ENCODE data around the gene WNT11. TPM values are rescaled to one million over a fixed set of nuclear protein-coding genes. Genes with fewer than 3 reads are reported as not detected.

The WNT11 gene
- total RNA-seq, 1 experiment from 2014 or later = not detected

GRCh38 chr11:76243957-76244285 is 37.6 kb upstream of the WNT11 start:
- POLR2A ChIA-PET = no interaction called here
- Mint-ChIP-seq H3K9me3 (ENCODE audit: unreplicated experiment) (no peaks in the 10 kb centered on the region), H3K27me3 (ENCODE audit: insufficient read depth, unreplicated experiment) (peaks cover 12% of the 10 kb centered on the region), H3K36me3 (ENCODE audit: insufficient read depth, unreplicated experiment) (no peaks in the 10 kb centered on the region), H3K27ac (ENCODE audit: low read depth, unreplicated experiment) (no peak overlapping the region), H3K4me1 (ENCODE audit: insufficient read depth, unreplicated experiment) (no peaks in the 10 kb centered on the region), H3K4me3 (ENCODE audit: unreplicated experiment) (no peak overlapping the region)
- intact Hi-C loops (cut with micrococcal nuclease) = no loop called here
- TF ChIP-seq CTCF (IDR thresholded peaks at IDR 0.05; ENCODE audit: unreplicated experiment) = no peak
- CTCF ChIA-PET = interaction anchor here (1.0 to 1.8 kb wide), 2 partner anchors 9 to 74 kb away, joined by 3 to 8 read pairs; no protein-coding TSS in a partner anchor
- no TSS peak for BruUV-seq (replicated peaks)
- DNase-seq (ENCODE audit: unreplicated experiment) = no peak

DNA sequence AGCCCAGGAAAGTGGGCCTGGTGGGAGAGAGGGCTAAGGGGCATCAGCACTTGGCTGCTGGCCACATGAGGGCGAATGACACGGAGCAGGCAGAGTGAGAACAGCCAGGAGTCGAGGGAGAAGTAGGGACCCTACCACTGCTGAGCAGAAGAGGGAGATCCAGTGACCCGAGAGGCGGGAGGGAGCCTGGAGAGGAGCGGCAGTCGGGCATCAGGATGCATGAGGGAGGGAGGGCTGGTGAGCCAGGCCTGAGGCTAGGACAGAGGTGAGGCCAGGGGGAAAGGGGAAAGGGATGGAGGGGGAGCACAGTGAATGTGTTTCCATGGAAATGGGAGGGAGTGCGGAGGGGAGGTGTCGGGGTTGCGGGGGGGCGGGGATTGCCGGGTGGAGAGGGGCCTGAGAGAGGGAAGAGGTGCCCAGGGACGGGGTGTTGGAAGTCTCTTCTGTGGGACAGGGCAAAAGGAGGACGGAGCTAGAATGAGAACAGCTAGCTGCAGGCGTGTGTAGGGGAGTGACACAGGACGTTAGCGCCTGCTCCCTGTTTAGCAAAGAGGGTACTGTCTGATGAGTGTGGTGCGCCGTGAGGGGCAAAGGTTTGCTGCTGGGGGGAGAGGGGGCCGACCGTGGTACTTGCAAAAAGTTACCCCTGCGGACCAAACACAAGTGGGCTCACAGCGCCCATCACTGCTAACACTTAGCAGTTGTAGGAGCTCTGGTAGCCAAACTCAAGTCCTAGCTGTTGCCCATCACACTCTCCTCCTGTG is 37.1 kb upstream of the WNT11 start:
- Mint-ChIP-seq H3K36me3 (ENCODE audit: insufficient read depth, unreplicated experiment) (no peaks in the 10 kb centered on the region), H3K9me3 (ENCODE audit: unreplicated experiment) (no peaks in the 10 kb centered on the region), H3K27me3 (ENCODE audit: insufficient read depth, unreplicated experiment) (peaks cover 12% of the 10 kb centered on the region), H3K4me1 (ENCODE audit: insufficient read depth, unreplicated experiment) (no peaks in the 10 kb centered on the region), H3K4me3 (ENCODE audit: unreplicated experiment) (no peak overlapping the region), H3K27ac (ENCODE audit: low read depth, unreplicated experiment) (no peak overlapping the region)
- no peak for TF ChIP-seq CTCF (IDR thresholded peaks at IDR 0.05; ENCODE audit: unreplicated experiment)
- ChIA-PET CTCF (interaction anchor here (0.9 to 1.8 kb wide), 2 partner anchors 35 to 75 kb away, joined by 3 to 8 read pairs; no protein-coding TSS in a partner anchor), POLR2A (no interaction called here)
- no peak for DNase-seq (ENCODE audit: unreplicated experiment)
- no TSS peak for BruUV-seq (replicated peaks)
- intact Hi-C loops (cut with micrococcal nuclease) = no loop called here

DNA sequence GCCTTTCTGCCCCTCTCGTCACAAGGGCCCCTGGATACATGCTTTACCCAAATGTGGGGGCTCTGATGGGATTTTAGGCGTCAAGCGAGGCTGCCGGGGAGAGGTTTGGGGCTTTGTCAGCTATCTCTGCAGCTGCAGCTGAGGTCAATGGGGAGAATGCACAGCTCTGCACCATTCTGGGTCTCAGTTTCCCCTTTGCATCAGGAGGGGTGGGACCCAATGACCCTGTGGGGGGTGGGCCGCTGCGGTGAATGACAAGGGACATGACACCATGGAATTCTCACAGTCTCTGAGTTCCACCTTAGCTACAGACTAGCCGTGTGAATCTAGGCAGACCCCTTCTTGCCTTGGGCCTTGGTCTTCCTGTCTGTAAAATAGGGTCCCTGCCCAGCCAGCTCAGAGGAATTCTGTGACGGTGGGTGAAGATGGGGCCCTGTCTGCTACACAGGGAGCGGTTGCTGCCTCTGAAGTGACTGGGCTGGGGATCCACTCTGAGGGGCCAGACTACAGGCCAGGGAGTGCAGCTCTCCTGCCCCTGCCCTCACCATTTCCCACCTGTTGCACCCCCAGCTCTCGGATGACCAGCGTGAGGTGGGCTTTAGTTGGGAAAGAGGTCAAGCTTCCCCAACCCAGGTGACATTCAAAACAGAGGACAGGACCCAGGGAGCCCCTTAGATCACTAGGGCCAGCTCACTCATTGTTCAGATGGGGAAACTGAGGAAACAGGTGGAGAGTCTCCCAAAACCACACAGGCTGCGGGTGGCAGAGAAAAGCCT is 35.9 kb upstream of the WNT11 start:
- TF ChIP-seq CTCF (IDR thresholded peaks at IDR 0.05; ENCODE audit: unreplicated experiment) = no peak
- Mint-ChIP-seq H3K4me3 (ENCODE audit: unreplicated experiment) (no peak overlapping the region), H3K27me3 (ENCODE audit: insufficient read depth, unreplicated experiment) (peaks cover 12% of the 10 kb centered on the region), H3K36me3 (ENCODE audit: insufficient read depth, unreplicated experiment) (no peaks in the 10 kb centered on the region), H3K9me3 (ENCODE audit: unreplicated experiment) (no peaks in the 10 kb centered on the region), H3K4me1 (ENCODE audit: insufficient read depth, unreplicated experiment) (no peaks in the 10 kb centered on the region), H3K27ac (ENCODE audit: low read depth, unreplicated experiment) (no peak overlapping the region)
- no peak for DNase-seq (ENCODE audit: unreplicated experiment)
- BruUV-seq (replicated peaks) = no TSS peak
- ChIA-PET CTCF (interaction anchor here (0.6 to 0.9 kb wide), 3 partner anchors 13 to 1534 kb away, joined by 3 to 5 read pairs (median 3); no protein-coding TSS in a partner anchor), POLR2A (no interaction called here)
- intact Hi-C loops (cut with micrococcal nuclease) = no loop called here

DNA sequence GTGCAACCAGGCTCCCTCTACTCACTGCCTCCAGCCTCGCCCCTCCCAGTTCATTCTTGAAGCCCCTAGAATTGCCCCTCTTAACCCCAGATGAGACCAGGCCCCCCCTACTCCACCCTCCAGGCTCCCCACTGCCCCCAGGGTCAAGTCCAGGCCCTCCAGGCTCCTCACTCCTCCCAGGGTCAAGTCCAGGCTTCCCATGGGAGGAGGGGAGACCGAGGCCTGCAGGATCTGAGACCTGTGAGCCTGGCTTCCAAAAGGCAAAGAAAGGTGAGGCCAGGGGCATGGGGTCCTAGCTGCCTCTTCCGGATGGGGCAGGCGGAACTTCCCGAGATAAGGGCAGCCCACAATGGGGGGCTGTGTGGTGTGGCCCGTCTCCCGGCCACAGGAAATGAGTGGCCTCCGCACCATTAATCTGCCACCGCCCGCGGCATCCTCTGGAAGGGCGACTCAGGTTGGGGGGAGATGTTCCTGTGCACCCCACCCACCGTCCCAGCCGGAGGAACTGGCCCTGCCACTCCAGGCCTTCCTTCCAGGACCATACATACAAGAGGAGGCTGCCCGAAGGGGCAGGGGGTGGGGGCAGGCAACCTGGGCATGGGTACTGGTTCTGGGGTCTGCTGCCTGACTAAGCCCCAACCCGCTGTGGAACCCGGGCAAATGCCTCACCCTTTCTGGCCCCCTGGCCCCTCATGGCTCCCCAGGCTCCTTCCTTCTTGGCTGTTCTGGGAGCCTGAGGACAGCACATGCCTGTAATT is 35.1 kb upstream of the WNT11 start:
- Mint-ChIP-seq H3K4me3 (ENCODE audit: unreplicated experiment) (no peak overlapping the region), H3K36me3 (ENCODE audit: insufficient read depth, unreplicated experiment) (peaks cover 4% of the 10 kb centered on the region), H3K27me3 (ENCODE audit: insufficient read depth, unreplicated experiment) (peaks cover 12% of the 10 kb centered on the region), H3K9me3 (ENCODE audit: unreplicated experiment) (no peaks in the 10 kb centered on the region), H3K27ac (ENCODE audit: low read depth, unreplicated experiment) (no peak overlapping the region), H3K4me1 (ENCODE audit: insufficient read depth, unreplicated experiment) (no peaks in the 10 kb centered on the region)
- no TSS peak for BruUV-seq (replicated peaks)
- CTCF ChIA-PET = interaction anchor here (0.9 kb wide), 1 partner anchor 14 kb away, joined by 5 read pairs; no protein-coding TSS in a partner anchor
- POLR2A ChIA-PET = no interaction called here
- intact Hi-C loops (cut with micrococcal nuclease) = no loop called here
- no peak for DNase-seq (ENCODE audit: unreplicated experiment)
- no peak for TF ChIP-seq CTCF (IDR thresholded peaks at IDR 0.05; ENCODE audit: unreplicated experiment)
